ENCODE measurements around the gene EIF2AK3. TPM values are rescaled to one million over a fixed set of nuclear protein-coding genes. Genes with fewer than 3 reads are reported as not detected.

The EIF2AK3 gene
- total RNA-seq, 3 donors from 2014 or later = 18.1 to 39.1 (median 34.4) TPM

- H3K9me3 ChIP-seq = no peaks in the 10 kb centered on the region
- H3K36me3 ChIP-seq = no peaks in the 10 kb centered on the region
- H3K27ac ChIP-seq = peak overlapping the region; percentile 12 to 34
- H3K4me1 ChIP-seq = no peaks in the 10 kb centered on the region
- no peak for TF ChIP-seq CTCF (IDR thresholded peaks at IDR 0.05)
- no peak for TF ChIP-seq POLR2AphosphoS5 (IDR thresholded peaks at IDR 0.05)
- TF ChIP-seq POLR2A (IDR thresholded peaks at IDR 0.05) = no peak
- DNase-seq (ENCODE audit: low spot score in 2 of 2) = no peak
- no peak overlapping the region for H3K4me3 ChIP-seq
- intact Hi-C loops (cut with DNase I; ENCODE audit: low total_unique reads) = no loop called here
- no peaks in the 10 kb centered on the region for H3K27me3 ChIP-seq
These were observed 13.3 kb downstream of the EIF2AK3 start for GRCh38 chr2:88613921-88614320.

GRCh38 chr2:88608184-88608583, 19.1 kb downstream of the EIF2AK3 start:
- no peak overlapping the region for H3K4me3 ChIP-seq
- TF ChIP-seq CTCF (IDR thresholded peaks at IDR 0.05) (no peak), POLR2AphosphoS5 (IDR thresholded peaks at IDR 0.05) (no peak), POLR2A (IDR thresholded peaks at IDR 0.05) (no peak)
- no peak for DNase-seq (ENCODE audit: low spot score in 2 of 2)
- H3K36me3 ChIP-seq = no peaks in the 10 kb centered on the region
- no peaks in the 10 kb centered on the region for H3K9me3 ChIP-seq
- H3K27me3 ChIP-seq = no peaks in the 10 kb centered on the region
- peak overlapping the region in 1 of 2 donors; percentile 54 for H3K27ac ChIP-seq
- intact Hi-C loops (cut with DNase I; ENCODE audit: low total_unique reads) = no loop called here
- no peaks in the 10 kb centered on the region for H3K4me1 ChIP-seq

GRCh38 chr2:88607416-88607815, 19.8 kb downstream of the EIF2AK3 start:
- H3K36me3 ChIP-seq = no peaks in the 10 kb centered on the region
- H3K27ac ChIP-seq = no peak overlapping the region
- TF ChIP-seq CTCF (IDR thresholded peaks at IDR 0.05) = no peak
- no peak for TF ChIP-seq POLR2A (IDR thresholded peaks at IDR 0.05)
- no peak for TF ChIP-seq POLR2AphosphoS5 (IDR thresholded peaks at IDR 0.05)
- no peaks in the 10 kb centered on the region for H3K4me1 ChIP-seq
- no peaks in the 10 kb centered on the region for H3K27me3 ChIP-seq
- H3K9me3 ChIP-seq = no peaks in the 10 kb centered on the region
- DNase-seq (ENCODE audit: low spot score in 2 of 2) = no peak
- intact Hi-C loops (cut with DNase I; ENCODE audit: low total_unique reads) = no loop called here
- no peak overlapping the region for H3K4me3 ChIP-seq

GRCh38 chr2:88606371-88607030, 20.8 kb downstream of the EIF2AK3 start:
- Histone ChIP-seq H3K36me3 (no peaks in the 10 kb centered on the region), H3K4me1 (no peaks in the 10 kb centered on the region), H3K27me3 (no peaks in the 10 kb centered on the region), H3K4me3 (no peak overlapping the region), H3K27ac (no peak overlapping the region), H3K9me3 (no peaks in the 10 kb centered on the region)
- TF ChIP-seq POLR2A (IDR thresholded peaks at IDR 0.05) (no peak), POLR2AphosphoS5 (IDR thresholded peaks at IDR 0.05) (no peak), CTCF (IDR thresholded peaks at IDR 0.05) (no peak)
- DNase-seq (ENCODE audit: low spot score in 2 of 2) = no peak
- intact Hi-C loops (cut with DNase I; ENCODE audit: low total_unique reads) = no loop called here

GRCh38 chr2:88603146-88603545, 24.1 kb downstream of the EIF2AK3 start:
- Histone ChIP-seq H3K36me3 (no peaks in the 10 kb centered on the region), H3K27ac (no peak overlapping the region)
- intact Hi-C loops (cut with DNase I; ENCODE audit: low total_unique reads) = no loop called here

More at GRCh38 chr2:88603146-88603545, 24.1 kb downstream of the EIF2AK3 start:
- H3K4me3 ChIP-seq = no peak overlapping the region
- no peak for TF ChIP-seq POLR2AphosphoS5 (IDR thresholded peaks at IDR 0.05)
- TF ChIP-seq CTCF (IDR thresholded peaks at IDR 0.05) = no peak
- TF ChIP-seq POLR2A (IDR thresholded peaks at IDR 0.05) = no peak
- no peaks in the 10 kb centered on the region for H3K27me3 ChIP-seq
- DNase-seq (ENCODE audit: low spot score in 2 of 2) = no peak
- no peaks in the 10 kb centered on the region for H3K9me3 ChIP-seq
- H3K4me1 ChIP-seq = no peaks in the 10 kb centered on the region
